Measurements from ENCODE around the gene NME5.

NME5 gene

GRCh38 chr5:138169124-138169523 lies 29.9 kb upstream of the NME5 start:
- TF ChIP-seq POLR2AphosphoS5 (IDR thresholded peaks at IDR 0.05; ENCODE audit: low read depth, low read length) (no peak), REST (IDR thresholded peaks at IDR 0.05; ENCODE audit: insufficient read depth in 1 of 2, low read depth in 2 of 2, low read length in 2 of 2) (no peak), TAF1 (IDR thresholded peaks at IDR 0.05; ENCODE audit: borderline replicate concordance, insufficient read depth, low read length) (no peak), SIN3A (IDR thresholded peaks at IDR 0.05; ENCODE audit: borderline replicate concordance, insufficient read depth, low read length) (no peak)

- TF ChIP-seq TAF1 (IDR thresholded peaks at IDR 0.05; ENCODE audit: borderline replicate concordance, insufficient read depth, low read length) (no peak), FOXP2 (optimal IDR thresholded peaks at IDR 0.05; ENCODE audit: borderline replicate concordance, extremely low read depth, extremely low read length, insufficient read depth) (no peak), SIN3A (IDR thresholded peaks at IDR 0.05; ENCODE audit: borderline replicate concordance, insufficient read depth, low read length) (no peak), POLR2AphosphoS5 (IDR thresholded peaks at IDR 0.05; ENCODE audit: low read depth, low read length) (no peak), REST (IDR thresholded peaks at IDR 0.05; ENCODE audit: insufficient read depth in 1 of 2, low read depth in 2 of 2, low read length in 2 of 2) (no peak)
Measured at GRCh38 chr5:138163721-138164120, 24.5 kb upstream of the NME5 start.

GRCh38 chr5:138160706-138161105 lies 21.5 kb upstream of the NME5 start:
- TF ChIP-seq POLR2AphosphoS5 (IDR thresholded peaks at IDR 0.05; ENCODE audit: low read depth, low read length) (no peak), FOXP2 (optimal IDR thresholded peaks at IDR 0.05; ENCODE audit: borderline replicate concordance, extremely low read depth, extremely low read length, insufficient read depth) (no peak), TAF1 (IDR thresholded peaks at IDR 0.05; ENCODE audit: borderline replicate concordance, insufficient read depth, low read length) (no peak), SIN3A (IDR thresholded peaks at IDR 0.05; ENCODE audit: borderline replicate concordance, insufficient read depth, low read length) (no peak), REST (IDR thresholded peaks at IDR 0.05; ENCODE audit: insufficient read depth in 1 of 2, low read depth in 2 of 2, low read length in 2 of 2) (no peak)

GRCh38 chr5:138159666-138160065 lies 20.4 kb upstream of the NME5 start:
- TF ChIP-seq POLR2AphosphoS5 (IDR thresholded peaks at IDR 0.05; ENCODE audit: low read depth, low read length), result no peak
- no peak for TF ChIP-seq REST (IDR thresholded peaks at IDR 0.05; ENCODE audit: insufficient read depth in 1 of 2, low read depth in 2 of 2, low read length in 2 of 2)
- no peak for TF ChIP-seq TAF1 (IDR thresholded peaks at IDR 0.05; ENCODE audit: borderline replicate concordance, insufficient read depth, low read length)
- TF ChIP-seq SIN3A (IDR thresholded peaks at IDR 0.05; ENCODE audit: borderline replicate concordance, insufficient read depth, low read length), result no peak
- TF ChIP-seq FOXP2 (optimal IDR thresholded peaks at IDR 0.05; ENCODE audit: borderline replicate concordance, extremely low read depth, extremely low read length, insufficient read depth), result no peak

GRCh38 chr5:138157626-138158025 lies 18.4 kb upstream of the NME5 start:
- TF ChIP-seq TAF1 (IDR thresholded peaks at IDR 0.05; ENCODE audit: borderline replicate concordance, insufficient read depth, low read length), result no peak
- TF ChIP-seq POLR2AphosphoS5 (IDR thresholded peaks at IDR 0.05; ENCODE audit: low read depth, low read length), result no peak
- TF ChIP-seq REST (IDR thresholded peaks at IDR 0.05; ENCODE audit: insufficient read depth in 1 of 2, low read depth in 2 of 2, low read length in 2 of 2), result no peak
- no peak for TF ChIP-seq FOXP2 (optimal IDR thresholded peaks at IDR 0.05; ENCODE audit: borderline replicate concordance, extremely low read depth, extremely low read length, insufficient read depth)

Data from PFSK-1 (cell line).